ENCODE measurements around the gene ANKRD9. TPM values are rescaled to one million over a fixed set of nuclear protein-coding genes. Genes with fewer than 3 reads are reported as not detected.

ANKRD9 gene
- total and polyA plus RNA-seq, 12 donors = 2.6 to 105 (median 40.2) TPM

DNA sequence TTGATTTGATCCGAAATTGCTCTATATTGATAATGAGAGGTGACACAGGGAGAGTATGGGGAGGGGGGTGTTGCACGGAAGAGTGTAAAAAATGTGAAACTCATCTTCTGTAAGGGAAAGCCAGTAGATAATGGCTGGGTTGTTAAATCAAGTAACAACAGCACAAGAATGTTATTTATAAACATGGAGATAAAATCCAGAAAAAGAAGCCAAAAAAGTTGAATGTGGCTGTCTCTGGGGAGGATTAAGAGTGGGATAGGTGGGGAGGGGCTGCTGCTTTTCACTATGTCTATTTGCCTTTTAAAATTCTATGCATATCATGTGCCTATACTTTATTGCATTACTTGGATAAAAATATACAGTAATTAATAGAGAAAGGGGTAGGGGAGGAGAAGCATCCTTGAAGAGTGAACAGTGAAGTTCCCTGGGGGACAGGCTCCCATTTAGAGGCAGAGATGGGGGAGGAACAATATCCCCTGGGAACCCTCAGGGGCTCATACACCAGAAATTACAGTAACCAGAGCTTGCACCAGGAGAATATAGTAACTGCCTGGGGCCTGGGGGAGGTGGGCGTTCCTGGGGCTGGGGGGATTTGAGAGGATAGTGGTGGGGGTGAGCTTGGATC is 39.2 kb upstream of the ANKRD9 start:
- TF ChIP-seq, protein P1, sequence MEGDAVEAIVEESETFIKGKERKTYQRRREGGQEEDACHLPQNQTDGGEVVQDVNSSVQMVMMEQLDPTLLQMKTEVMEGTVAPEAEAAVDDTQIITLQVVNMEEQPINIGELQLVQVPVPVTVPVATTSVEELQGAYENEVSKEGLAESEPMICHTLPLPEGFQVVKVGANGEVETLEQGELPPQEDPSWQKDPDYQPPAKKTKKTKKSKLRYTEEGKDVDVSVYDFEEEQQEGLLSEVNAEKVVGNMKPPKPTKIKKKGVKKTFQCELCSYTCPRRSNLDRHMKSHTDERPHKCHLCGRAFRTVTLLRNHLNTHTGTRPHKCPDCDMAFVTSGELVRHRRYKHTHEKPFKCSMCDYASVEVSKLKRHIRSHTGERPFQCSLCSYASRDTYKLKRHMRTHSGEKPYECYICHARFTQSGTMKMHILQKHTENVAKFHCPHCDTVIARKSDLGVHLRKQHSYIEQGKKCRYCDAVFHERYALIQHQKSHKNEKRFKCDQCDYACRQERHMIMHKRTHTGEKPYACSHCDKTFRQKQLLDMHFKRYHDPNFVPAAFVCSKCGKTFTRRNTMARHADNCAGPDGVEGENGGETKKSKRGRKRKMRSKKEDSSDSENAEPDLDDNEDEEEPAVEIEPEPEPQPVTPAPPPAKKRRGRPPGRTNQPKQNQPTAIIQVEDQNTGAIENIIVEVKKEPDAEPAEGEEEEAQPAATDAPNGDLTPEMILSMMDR (IDR thresholded peaks at IDR 0.05) = no peak
- TF ChIP-seq POLR2A (IDR thresholded peaks at IDR 0.05) = no peak
- Histone ChIP-seq H3K9me3 (replicated peaks in 1 of 3) (no peaks in the 10 kb centered on the region), H3K27ac (no peak overlapping the region), H3K27me3 (peaks cover 20% of the 10 kb centered on the region), H3K4me3 (no peak overlapping the region), H3K4me1 (replicated peaks in 1 of 2) (no peaks in the 10 kb centered on the region), H3K36me3 (replicated peaks in 1 of 2) (no peaks in the 10 kb centered on the region)
- WGBS, 4 donors = 59 to 66% (median 63%) methylated on average over 3 of the region's 3 CpGs
- intact Hi-C loops (cut with DNase I) = no loop called here
- no peak for DNase-seq

DNA sequence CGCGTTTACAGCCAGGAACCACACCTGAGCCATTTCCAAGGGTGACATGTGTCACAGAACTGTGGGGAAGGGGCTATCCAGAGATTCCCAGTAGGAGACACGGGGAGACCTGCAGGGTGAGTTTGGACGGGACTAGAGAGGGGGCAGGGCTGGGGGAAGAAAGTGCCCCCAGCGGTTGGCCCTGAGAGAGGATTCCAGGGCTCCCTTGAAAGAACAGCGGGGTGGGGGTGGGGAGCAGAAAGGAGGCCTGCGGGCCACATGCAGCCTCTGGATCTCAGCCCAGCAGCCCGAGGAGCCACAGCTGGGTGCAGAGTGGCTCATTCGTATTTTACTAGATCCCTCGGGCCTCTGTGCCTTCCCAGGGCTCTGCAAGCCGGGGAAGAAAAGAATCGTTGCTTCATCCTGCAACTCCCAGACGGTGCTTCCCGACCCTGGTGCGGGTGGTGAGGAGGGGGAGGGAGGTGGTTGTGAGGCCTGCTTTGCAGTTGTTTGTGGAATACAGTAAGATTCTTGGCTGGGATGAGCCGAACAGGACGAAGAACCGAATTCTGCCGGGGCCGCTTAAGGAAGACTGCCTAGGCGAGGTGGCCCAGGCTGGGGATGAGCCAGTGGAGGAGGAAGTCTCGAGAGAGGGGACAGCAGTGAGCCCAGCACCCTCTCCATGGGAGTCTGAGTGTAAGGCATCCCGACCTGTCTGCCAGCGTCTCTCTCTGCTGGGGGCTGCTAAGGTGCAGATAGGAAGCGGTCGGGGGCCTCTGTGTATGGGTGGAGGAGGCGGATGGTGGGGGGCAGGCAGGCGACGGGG is 36.1 kb upstream of the ANKRD9 start:
- intact Hi-C loops (cut with DNase I) = no loop called here
- no peaks in the 10 kb centered on the region for H3K4me1 ChIP-seq (replicated peaks in 1 of 2)
- no peaks in the 10 kb centered on the region for H3K9me3 ChIP-seq (replicated peaks in 1 of 3)
- 60 to 75% (median 62%) methylated on average over 25 to 29 of the region's 29 CpGs for WGBS, 4 donors
- DNase-seq = no peak
- H3K36me3 ChIP-seq (replicated peaks in 1 of 2) = no peaks in the 10 kb centered on the region
- no peak overlapping the region for H3K27ac ChIP-seq
- no peak overlapping the region for H3K4me3 ChIP-seq
- TF ChIP-seq POLR2A (IDR thresholded peaks at IDR 0.05) = no peak
- TF ChIP-seq, protein P1 (IDR thresholded peaks at IDR 0.05) = no peak
- H3K27me3 ChIP-seq = peaks cover 20% of the 10 kb centered on the region

DNA sequence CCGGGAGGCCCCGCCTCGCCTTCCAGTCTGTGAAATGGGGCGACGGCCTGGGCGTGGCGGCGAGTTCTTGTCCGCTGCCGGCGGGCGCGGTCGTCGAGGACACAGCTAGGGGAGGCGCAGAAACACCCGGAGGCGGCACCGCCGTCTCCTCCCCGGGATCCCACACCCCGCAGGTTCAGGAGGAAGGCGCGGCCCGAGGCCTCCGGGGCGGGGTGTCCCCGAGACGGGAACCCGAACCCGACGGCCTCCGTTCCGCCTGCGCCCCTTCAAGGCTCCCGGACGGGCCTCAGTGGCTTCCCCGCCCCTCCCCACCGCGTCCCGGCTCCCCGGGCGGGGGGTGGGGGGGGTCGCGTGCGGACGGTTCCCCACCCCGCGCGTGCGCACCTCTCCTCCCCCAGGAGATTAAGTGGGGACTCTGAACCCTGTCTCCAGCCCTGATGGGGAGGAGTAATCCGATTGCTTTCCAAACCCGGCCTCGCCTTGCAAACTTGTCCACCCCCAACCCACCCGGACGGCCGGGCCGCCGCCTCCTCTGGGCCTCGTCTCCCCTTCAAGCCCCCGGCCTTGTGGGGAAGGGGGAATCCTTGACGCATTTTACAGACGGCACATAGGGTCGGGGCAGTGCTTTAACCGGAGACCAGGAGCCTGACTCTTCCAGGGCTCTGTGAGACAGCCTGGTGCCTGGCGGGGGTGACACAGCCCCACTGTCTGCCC is 35.3 kb upstream of the ANKRD9 start:
- DNase-seq = no peak
- H3K27me3 ChIP-seq = peaks cover 20% of the 10 kb centered on the region
- no peak overlapping the region for H3K27ac ChIP-seq
- H3K4me1 ChIP-seq (replicated peaks in 1 of 2) = no peaks in the 10 kb centered on the region
- 13 to 20% (median 14%) methylated on average over 21 to 64 of the region's 66 CpGs for WGBS, 4 donors
- no peaks in the 10 kb centered on the region for H3K36me3 ChIP-seq (replicated peaks in 1 of 2)
- intact Hi-C loops (cut with DNase I) = no loop called here
- H3K9me3 ChIP-seq (replicated peaks in 1 of 3) = no peaks in the 10 kb centered on the region
- no peak overlapping the region for H3K4me3 ChIP-seq
- no peak for TF ChIP-seq POLR2A (IDR thresholded peaks at IDR 0.05)
- TF ChIP-seq, protein P1 (IDR thresholded peaks at IDR 0.05) = no peak

DNA sequence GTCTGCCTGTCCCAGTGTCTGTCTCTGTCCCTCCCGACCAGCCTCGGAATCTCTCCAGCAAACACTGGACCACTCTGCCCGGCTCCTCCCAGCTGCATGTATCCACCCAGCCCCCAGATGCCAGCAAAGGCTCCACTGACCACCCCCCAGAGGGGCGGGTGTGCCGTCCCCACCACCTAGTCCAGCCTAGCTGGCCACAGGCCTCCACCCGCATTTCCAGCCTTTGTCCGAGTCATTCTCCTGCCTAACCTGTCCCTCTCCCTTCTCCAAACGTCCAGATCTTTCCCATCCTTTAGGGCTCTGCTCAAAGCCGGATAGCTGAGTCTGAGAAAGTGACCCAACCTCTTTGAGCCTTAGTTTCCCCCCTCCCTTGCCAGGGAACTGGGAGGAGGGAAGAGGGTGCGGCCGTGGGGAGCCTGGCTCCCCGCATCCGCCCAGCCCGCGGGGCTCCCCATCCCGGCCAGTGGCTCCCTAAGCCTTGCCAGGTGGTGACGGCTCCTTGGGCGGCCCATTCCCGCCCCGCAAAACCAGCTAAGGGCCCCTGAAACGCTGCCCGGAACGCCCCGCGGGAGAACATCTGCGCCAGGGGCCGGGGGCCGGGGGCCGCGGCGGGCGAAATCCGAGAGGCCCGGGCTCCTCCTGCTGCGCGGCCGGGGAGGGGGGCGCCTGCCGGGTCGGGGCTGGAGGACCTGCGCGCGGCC is 34.6 kb upstream of the ANKRD9 start:
- H3K27me3 ChIP-seq = peaks cover 20% of the 10 kb centered on the region

More for the DNA sequence above, 34.6 kb upstream of the ANKRD9 start:
- intact Hi-C loops (cut with DNase I) = no loop called here
- Histone ChIP-seq H3K27ac (no peak overlapping the region), H3K36me3 (replicated peaks in 1 of 2) (no peaks in the 10 kb centered on the region), H3K9me3 (replicated peaks in 1 of 3) (no peaks in the 10 kb centered on the region), H3K4me1 (replicated peaks in 1 of 2) (no peaks in the 10 kb centered on the region), H3K4me3 (no peak overlapping the region)
- no peak for TF ChIP-seq POLR2A (IDR thresholded peaks at IDR 0.05)
- 28 to 69% (median 32%) methylated on average over 11 to 43 of the region's 43 CpGs for WGBS, 4 donors
- DNase-seq = no peak
